ENCODE results near the gene VCAN. TPM values are rescaled to one million over a fixed set of nuclear protein-coding genes. Genes with fewer than 3 reads are reported as not detected.

The VCAN gene
- polyA plus RNA-seq, 1 donor from 2014 or later: 1,185 TPM

DNA sequence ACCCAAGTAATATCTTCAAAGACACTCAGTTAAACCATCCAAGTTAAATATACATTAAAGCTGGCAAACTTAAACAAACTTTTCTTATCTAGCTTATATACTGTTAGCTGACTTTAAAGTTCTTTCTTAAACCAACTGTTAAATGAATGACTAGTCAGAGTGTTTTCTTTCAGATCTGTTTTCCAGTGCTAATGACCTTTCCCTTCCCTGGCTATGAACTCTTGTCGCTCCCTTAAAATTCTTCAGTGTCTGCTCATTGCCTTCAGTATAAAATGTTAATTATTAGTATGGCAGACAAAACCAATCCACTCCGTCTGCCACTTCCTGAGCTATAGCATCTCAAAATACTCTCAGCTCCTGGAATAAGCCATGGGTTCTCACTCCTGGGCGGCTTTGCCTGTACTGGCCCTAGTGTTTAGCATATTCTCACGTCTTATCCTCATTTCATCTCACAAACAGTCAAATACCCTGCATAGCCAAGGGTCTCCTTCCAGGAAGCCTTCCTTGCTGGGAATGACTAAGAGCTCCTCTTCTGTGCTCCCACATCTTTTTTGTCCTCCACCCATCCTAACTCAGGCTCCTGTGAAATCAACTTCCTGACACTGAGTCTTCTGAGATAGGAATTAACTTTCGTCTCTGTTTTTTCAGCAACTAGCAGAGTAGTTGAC lies 87.7 kb downstream of the VCAN start:
- H3K9ac ChIP-seq (ENCODE audit: low read length): no peak overlapping the region
- no peak overlapping the region for H3K4me3 ChIP-seq (ENCODE audit: low read length)
- no peaks in the 10 kb centered on the region for H3K9me3 ChIP-seq (ENCODE audit: low read length)
- peaks cover 96% of the 10 kb centered on the region for H4K20me1 ChIP-seq (ENCODE audit: insufficient read depth)
- H3K36me3 ChIP-seq (ENCODE audit: insufficient read depth, low read length): peaks cover 60% of the 10 kb centered on the region
- no peak overlapping the region for H3K4me2 ChIP-seq (ENCODE audit: low read length)
- peaks cover 91% of the 10 kb centered on the region for H3K79me2 ChIP-seq (replicated peaks; ENCODE audit: insufficient read depth, low read length)
- no peak overlapping the region for H2AFZ ChIP-seq (ENCODE audit: low read depth, low read length)
- no peaks in the 10 kb centered on the region for H3K27me3 ChIP-seq (ENCODE audit: insufficient read depth, low read depth, low read length)
- TF ChIP-seq POLR2AphosphoS5 (IDR thresholded peaks at IDR 0.05) (no peak), EZH2 (IDR thresholded peaks at IDR 0.05; ENCODE audit: borderline replicate concordance, insufficient read depth, low read length, poor library complexity, severe bottlenecking) (no peak), EP300 (conservative IDR thresholded peaks at IDR 0.05; ENCODE audit: poor library complexity, severe bottlenecking) (no peak), SMC3 (conservative IDR thresholded peaks at IDR 0.05; ENCODE audit: poor library complexity) (no peak), CTCF (IDR thresholded peaks at IDR 0.05; ENCODE audit: poor library complexity, severe bottlenecking) (no peak), TAF1 (IDR thresholded peaks at IDR 0.05; ENCODE audit: low read depth) (no peak), MXI1 (conservative IDR thresholded peaks at IDR 0.05; ENCODE audit: poor library complexity, severe bottlenecking) (no peak), RAD21 (conservative IDR thresholded peaks at IDR 0.05) (no peak)
- TF ChIP-seq, protein P1, sequence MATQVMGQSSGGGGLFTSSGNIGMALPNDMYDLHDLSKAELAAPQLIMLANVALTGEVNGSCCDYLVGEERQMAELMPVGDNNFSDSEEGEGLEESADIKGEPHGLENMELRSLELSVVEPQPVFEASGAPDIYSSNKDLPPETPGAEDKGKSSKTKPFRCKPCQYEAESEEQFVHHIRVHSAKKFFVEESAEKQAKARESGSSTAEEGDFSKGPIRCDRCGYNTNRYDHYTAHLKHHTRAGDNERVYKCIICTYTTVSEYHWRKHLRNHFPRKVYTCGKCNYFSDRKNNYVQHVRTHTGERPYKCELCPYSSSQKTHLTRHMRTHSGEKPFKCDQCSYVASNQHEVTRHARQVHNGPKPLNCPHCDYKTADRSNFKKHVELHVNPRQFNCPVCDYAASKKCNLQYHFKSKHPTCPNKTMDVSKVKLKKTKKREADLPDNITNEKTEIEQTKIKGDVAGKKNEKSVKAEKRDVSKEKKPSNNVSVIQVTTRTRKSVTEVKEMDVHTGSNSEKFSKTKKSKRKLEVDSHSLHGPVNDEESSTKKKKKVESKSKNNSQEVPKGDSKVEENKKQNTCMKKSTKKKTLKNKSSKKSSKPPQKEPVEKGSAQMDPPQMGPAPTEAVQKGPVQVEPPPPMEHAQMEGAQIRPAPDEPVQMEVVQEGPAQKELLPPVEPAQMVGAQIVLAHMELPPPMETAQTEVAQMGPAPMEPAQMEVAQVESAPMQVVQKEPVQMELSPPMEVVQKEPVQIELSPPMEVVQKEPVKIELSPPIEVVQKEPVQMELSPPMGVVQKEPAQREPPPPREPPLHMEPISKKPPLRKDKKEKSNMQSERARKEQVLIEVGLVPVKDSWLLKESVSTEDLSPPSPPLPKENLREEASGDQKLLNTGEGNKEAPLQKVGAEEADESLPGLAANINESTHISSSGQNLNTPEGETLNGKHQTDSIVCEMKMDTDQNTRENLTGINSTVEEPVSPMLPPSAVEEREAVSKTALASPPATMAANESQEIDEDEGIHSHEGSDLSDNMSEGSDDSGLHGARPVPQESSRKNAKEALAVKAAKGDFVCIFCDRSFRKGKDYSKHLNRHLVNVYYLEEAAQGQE (IDR thresholded peaks at IDR 0.05; ENCODE audit: borderline replicate concordance): no peak
- peaks cover 15% of the 10 kb centered on the region for H3F3A ChIP-seq (ENCODE audit: insufficient read depth, low read length, poor library complexity, severe bottlenecking)
- no peak overlapping the region for H3K27ac ChIP-seq (ENCODE audit: low read length)
- H3K9me2 ChIP-seq (ENCODE audit: insufficient read depth, low read length): no peaks in the 10 kb centered on the region

DNA sequence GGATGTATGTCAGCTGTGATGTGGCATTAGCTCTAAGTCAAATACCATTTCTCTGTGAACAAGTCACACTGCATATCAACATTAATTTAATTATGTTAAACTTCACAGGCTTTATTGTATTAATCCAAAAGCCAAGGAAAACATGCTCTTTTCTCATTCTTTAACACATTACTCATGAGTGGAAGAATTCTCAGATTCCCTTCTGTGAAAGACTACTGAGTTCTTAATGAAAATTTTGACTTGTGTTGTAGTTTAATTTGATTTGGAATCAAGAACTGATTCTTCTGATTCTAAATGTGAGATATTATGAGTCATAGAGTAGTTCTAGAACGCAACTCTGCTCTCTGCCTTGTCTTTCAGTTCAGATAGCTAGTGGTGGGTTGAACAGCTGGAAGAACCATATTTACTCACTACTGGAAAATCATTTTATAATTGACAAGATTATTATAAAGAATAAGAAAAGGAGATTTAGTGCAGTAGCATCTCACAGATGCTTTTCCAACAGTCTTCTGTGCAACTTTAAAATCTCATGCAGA lies 90.6 kb downstream of the VCAN start:
- H4K20me1 ChIP-seq (ENCODE audit: insufficient read depth): peaks cover 97% of the 10 kb centered on the region
- H3K4me3 ChIP-seq (ENCODE audit: low read length): no peak overlapping the region
- H3K4me2 ChIP-seq (ENCODE audit: low read length): no peak overlapping the region
- H3K36me3 ChIP-seq (ENCODE audit: insufficient read depth, low read length): peaks cover 34% of the 10 kb centered on the region
- no peaks in the 10 kb centered on the region for H3K9me3 ChIP-seq (ENCODE audit: low read length)
- no peak for TF ChIP-seq SMC3 (conservative IDR thresholded peaks at IDR 0.05; ENCODE audit: poor library complexity)
- H3F3A ChIP-seq (ENCODE audit: insufficient read depth, low read length, poor library complexity, severe bottlenecking): peaks cover 13% of the 10 kb centered on the region
- peaks cover 78% of the 10 kb centered on the region for H3K79me2 ChIP-seq (replicated peaks; ENCODE audit: insufficient read depth, low read length)
- no peaks in the 10 kb centered on the region for H3K9me2 ChIP-seq (ENCODE audit: insufficient read depth, low read length)
- no peak overlapping the region for H3K9ac ChIP-seq (ENCODE audit: low read length)
- H3K27me3 ChIP-seq (ENCODE audit: insufficient read depth, low read depth, low read length): no peaks in the 10 kb centered on the region
- H3K27ac ChIP-seq (ENCODE audit: low read length): no peak overlapping the region
- H2AFZ ChIP-seq (ENCODE audit: low read depth, low read length): no peak overlapping the region

Measured in neural cell (in vitro differentiated cells).